A549 (cell line): ENCODE data around the gene AMMECR1. TPM values are rescaled to one million over a fixed set of nuclear protein-coding genes. Genes with fewer than 3 reads are reported as not detected.
"Not testable (repeated sequence)": the region's sequence is repeated elsewhere in the genome, so short reads cannot be mapped to it uniquely, and the experiment has no call there.

ENCODE experiments used
- ATAC-seq, 2 experiments: fragments of 200-7000 bp in 1 of 2; fragments of >200 bp in 1 of 2; cut with Nextera tagmentation in 1 of 2; cut with Tn5 transposase in 1 of 2; 3 replicates each; pipeline versions ENCODE4 v1.8.0 to v1.9.1; 2018 to 2020; ENCODE audit warnings: mild to moderate bottlenecking in 1 of 2, moderate library complexity in 1 of 2
- CTCF ChIA-PET: fragments of 300-600 bp; sonication (Branson Sonifier 250); formaldehyde crosslinking; extraction: SDS; loops from one replicate; lab custom pipeline; 2021; ENCODE audit warnings: antibody characterized with exemption, inconsistent platforms; lab: Yijun Ruan, JAX
- POLR2A ChIA-PET: fragments of 350-600 bp; formaldehyde crosslinking; extraction: SDS; loops from one replicate; lab custom pipeline; 2021; ENCODE audit warnings: antibody characterized with exemption, inconsistent platforms; lab: Yijun Ruan, JAX
- DNase-seq, 2 experiments: peaks; one replicate each; pipeline versions ENCODE4 v3.0.0 to v3.0.0-alpha.2; 2011 to 2016; ENCODE audit warnings: low read depth in 1 of 2, low spot score in 1 of 2
- FAIRE-seq: peaks from 2 replicates; lab custom pipeline; 2011; peaks lifted over from hg19 to GRCh38; lab: Jason Lieb, UNC
- H3K27ac ChIP-seq, 2 experiments: fragments of >200 bp; sonication (Bioruptor Twin); formaldehyde crosslinking; 3 replicates each; pipeline ENCODE4 v1.5.1; 2016 to 2017
- H3K4me1 ChIP-seq: fragments of >200 bp; sonication (Bioruptor Twin); formaldehyde crosslinking; 3 replicates; pipeline ENCODE4 v1.6.1; 2016
- H3K4me2 ChIP-seq: fragments of >200 bp; sonication (Bioruptor Twin); formaldehyde crosslinking; 3 replicates; pipeline ENCODE4 v1.6.1; 2016
- H3K4me3 ChIP-seq: fragments of >200 bp; sonication (Bioruptor Twin); formaldehyde crosslinking; 3 replicates; pipeline ENCODE4 v1.5.1; 2016
- H3K9me3 ChIP-seq: fragments of >200 bp; sonication (Bioruptor Twin); formaldehyde crosslinking; 3 replicates; pipeline ENCODE4 v1.6.1; 2016
- CBX2 ChIP-seq: fragments of 200-600 bp; sonication (generic); IDR thresholded peaks from 2 replicates; pipeline ENCODE4 v1.6.1; 2016; ENCODE audit warnings: low read depth, mild to moderate bottlenecking, borderline replicate concordance
- CEBPB ChIP-seq, 2 experiments: fragments of >200 bp in 1 of 2; sonication (Bioruptor Twin) in 1 of 2; formaldehyde crosslinking in 1 of 2; IDR thresholded peaks; 2 replicates each; pipeline ENCODE4 v1.6.1; 2012 to 2016
- EP300 ChIP-seq, 2 experiments: fragments of >200 bp; sonication (Bioruptor Twin); formaldehyde crosslinking; IDR thresholded peaks; 2 replicates in 1 of 2; 3 replicates in 1 of 2; pipeline ENCODE4 v1.6.1; 2016 to 2017
- FOSL2 ChIP-seq, 2 experiments: fragments of 450-650 bp in 1 of 2; fragments of >200 bp in 1 of 2; sonication (Bioruptor Twin) in 1 of 2; formaldehyde crosslinking; IDR thresholded peaks; 2 replicates each; pipeline versions ENCODE4 v1.5.0 to v1.6.1; 2016 to 2020; ENCODE audit warnings: mild to moderate bottlenecking in 1 of 2, moderate library complexity in 1 of 2
- FOXS1 ChIP-seq: fragments of 250-450 bp; sonication (Bioruptor Pico); IDR thresholded peaks from 2 replicates; pipeline ENCODE4 v1.5.0; 2020; ENCODE audit warnings: mild to moderate bottlenecking, moderate library complexity
- HDAC2 ChIP-seq: fragments of 200-600 bp; sonication (generic); IDR thresholded peaks from 2 replicates; pipeline ENCODE4 v1.6.1; 2016
- KDM1A ChIP-seq: fragments of 200-600 bp; sonication (generic); IDR thresholded peaks from 2 replicates; pipeline ENCODE4 v1.6.1; 2016; ENCODE audit warnings: low read depth, mild to moderate bottlenecking
- POLR2A ChIP-seq: IDR thresholded peaks from 2 replicates; pipeline ENCODE4 v1.6.1; 2012; ENCODE audit warnings: mild to moderate bottlenecking, low read length
- RFX5 ChIP-seq: fragments of 450-650 bp; IDR thresholded peaks from 2 replicates; pipeline ENCODE4 v1.7.1; 2014; ENCODE audit warnings: antibody characterized with exemption, mild to moderate bottlenecking, moderate library complexity
- RNF2 ChIP-seq: fragments of 200-600 bp; sonication (generic); IDR thresholded peaks from 2 replicates; pipeline ENCODE4 v1.6.1; 2016; ENCODE audit warnings: low read depth, mild to moderate bottlenecking, antibody characterized with exemption, moderate library complexity, borderline replicate concordance
- ZC3H11A ChIP-seq: fragments of 450-650 bp; IDR thresholded peaks from 2 replicates; pipeline ENCODE4 v1.6.1; 2014; ENCODE audit warnings: antibody characterized with exemption, mild to moderate bottlenecking
- WGBS: methylation state at CpG from one replicate; pipeline ENCODE4 v1.1.6; 2017; ENCODE audit errors: missing lambda C conversion rate; 5-methylcytosine and 5-hydroxymethylcytosine counted together
- polyA plus RNA-seq, 4 experiments: library from polyadenylated mRNA; depleted of rRNA in 3 of 4; stranded (reverse); fragments of >200 nt; fragmentation: RNase III in 1 of 4; extraction: RNeasy Plus Mini Kit Qiagen cat#74134 plus additional on column Dnase treatment in 1 of 4; gene quantifications; 2 replicates in 3 of 4; 3 replicates in 1 of 4; pipeline ENCODE4 v1.2.3, GENCODE V29; 2011 to 2017
- TF ChIP-seq, protein P1 (sequence below): fragments of >200 bp; sonication (Bioruptor Twin); formaldehyde crosslinking; IDR thresholded peaks from 2 replicates; pipeline ENCODE4 v1.6.1; 2016
- TF ChIP-seq, protein P2 (sequence below): fragments of 450-650 bp; IDR thresholded peaks from 2 replicates; pipeline ENCODE4 v1.6.1; 2014; ENCODE audit warnings: antibody characterized with exemption
- TF ChIP-seq, protein P3 (sequence below): fragments of 250-450 bp; sonication (Bioruptor Pico); IDR thresholded peaks from 2 replicates; pipeline ENCODE4 v1.5.0; 2020; ENCODE audit warnings: low read depth, mild to moderate bottlenecking, moderate library complexity
- TF ChIP-seq, protein P4 (sequence below): fragments of 200-600 bp; sonication (generic); IDR thresholded peaks from 2 replicates; pipeline ENCODE4 v1.6.1; 2016; ENCODE audit warnings: antibody characterized with exemption, mild to moderate bottlenecking, moderate library complexity
- TF ChIP-seq, protein P5 (sequence below): IDR thresholded peaks from 2 replicates; pipeline ENCODE4 v1.6.1; 2012
- TF ChIP-seq, protein P6 (sequence below): IDR thresholded peaks from 2 replicates; pipeline ENCODE4 v1.6.1; 2012

AMMECR1 gene
- polyA plus RNA-seq, 2 of the 4 experiments (the other 2 are of a cell fraction) = 7.9 to 13.7 TPM

DNA sequence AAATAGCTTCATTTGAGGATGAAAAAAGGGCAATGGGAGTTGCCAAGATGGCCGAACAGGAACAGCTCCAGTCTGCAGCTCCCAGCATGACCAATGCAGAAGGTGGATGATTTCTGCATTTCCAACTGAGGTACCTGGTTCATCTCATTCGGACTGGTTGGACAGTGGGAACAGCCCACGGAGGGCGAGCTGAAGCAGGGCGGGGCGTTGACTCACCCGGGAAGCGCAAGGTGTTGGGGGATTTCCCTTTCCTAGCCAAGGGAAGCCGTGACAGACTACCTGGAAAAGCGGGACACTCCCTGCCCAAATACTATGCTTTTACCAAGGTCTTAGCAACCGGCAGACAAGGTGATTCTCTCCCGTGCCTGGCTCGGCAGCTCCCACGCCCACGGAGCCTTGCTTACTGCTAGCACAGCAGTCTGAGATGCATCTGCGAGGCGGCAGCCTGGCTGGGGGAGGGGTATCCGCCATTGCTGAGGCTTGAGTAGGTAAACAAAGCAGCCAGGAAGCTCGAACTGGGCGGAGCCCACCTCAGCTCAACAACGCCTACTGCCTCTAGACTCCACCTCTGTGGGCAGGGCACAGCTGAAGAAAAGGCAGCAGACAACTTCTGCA lies 88.3 kb downstream of the AMMECR1 start:
- ATAC-seq = peak in 1 of 2 experiments; percentile 70; a peak in 3 of 6 replicates
- not testable (repeated sequence) for TF ChIP-seq FOSL2 (IDR thresholded peaks at IDR 0.05)
- TF ChIP-seq FOSL2 (CRISPR knock-in tag; IDR thresholded peaks at IDR 0.05) = 0 out of 2 replicates have a peak, but pooled peaks have one; percentile 15
- TF ChIP-seq, all 56 proteins: peak for 1; not testable (repeated sequence) for 55
- peak; percentile 63 for FAIRE-seq
- CTCF ChIA-PET, H3K9me3 ChIP-seq, H3K4me1 ChIP-seq: not testable (repeated sequence)
- POLR2A ChIA-PET = interaction anchor here (0.8 to 1.0 kb wide), 2 partner anchors 10 to 15 kb away, joined by 3 read pairs; no protein-coding TSS in a partner anchor
- H3K4me3 ChIP-seq = peak overlapping the region; percentile 56
- DNase-seq = peak in 1 of 2 experiments; percentile 68
- under 1% methylated on average over 18 of the region's 21 CpGs for WGBS
- peak overlapping the region; percentile 78 to 88 for H3K27ac ChIP-seq
- H3K4me2 ChIP-seq = peak overlapping the region; percentile 77

DNA sequence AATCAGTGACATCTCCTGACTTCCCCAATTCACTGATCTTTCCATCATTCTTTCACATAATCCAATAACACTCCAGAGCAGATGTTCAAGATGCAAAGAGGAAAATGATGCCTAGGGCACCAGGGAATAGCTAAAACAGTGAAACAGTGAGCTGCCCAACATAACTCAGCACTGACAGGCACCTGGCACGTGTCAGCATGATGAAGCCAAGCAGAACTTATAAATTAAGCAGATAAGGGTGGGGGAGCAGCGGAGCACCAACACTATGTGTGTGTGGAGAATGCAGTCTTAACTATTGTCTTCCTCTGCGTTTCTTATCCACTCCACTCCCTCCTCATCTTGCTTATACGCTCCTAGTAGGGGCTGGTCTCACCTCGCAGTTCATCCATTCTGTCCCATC lies 89.4 kb downstream of the AMMECR1 start:
- 0 out of 3 replicates have a peak, but pooled peaks cover 10% of the 10 kb centered on the region for H3K4me1 ChIP-seq
- FAIRE-seq = no peak
- no peak overlapping the region for H3K27ac ChIP-seq
- H3K4me2 ChIP-seq = no peak overlapping the region; the same call in 1 of the 3 replicates
- POLR2A ChIA-PET = no interaction called here
- ATAC-seq = no peak
- CTCF ChIA-PET = no interaction called here
- H3K4me3 ChIP-seq = no peak overlapping the region
- no peaks in the 10 kb centered on the region; the same call in 2 of the 3 replicates for H3K9me3 ChIP-seq
- 95% methylated on average over 5 of the region's 5 CpGs for WGBS
- TF ChIP-seq ZC3H11A = no peak
- TF ChIP-seq, protein P1, sequence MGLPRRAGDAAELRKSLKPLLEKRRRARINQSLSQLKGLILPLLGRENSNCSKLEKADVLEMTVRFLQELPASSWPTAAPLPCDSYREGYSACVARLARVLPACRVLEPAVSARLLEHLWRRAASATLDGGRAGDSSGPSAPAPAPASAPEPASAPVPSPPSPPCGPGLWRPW = no peak
- no peak for TF ChIP-seq RNF2
- no peak for TF ChIP-seq RFX5
- no peak for TF ChIP-seq KDM1A
- TF ChIP-seq, protein P2, sequence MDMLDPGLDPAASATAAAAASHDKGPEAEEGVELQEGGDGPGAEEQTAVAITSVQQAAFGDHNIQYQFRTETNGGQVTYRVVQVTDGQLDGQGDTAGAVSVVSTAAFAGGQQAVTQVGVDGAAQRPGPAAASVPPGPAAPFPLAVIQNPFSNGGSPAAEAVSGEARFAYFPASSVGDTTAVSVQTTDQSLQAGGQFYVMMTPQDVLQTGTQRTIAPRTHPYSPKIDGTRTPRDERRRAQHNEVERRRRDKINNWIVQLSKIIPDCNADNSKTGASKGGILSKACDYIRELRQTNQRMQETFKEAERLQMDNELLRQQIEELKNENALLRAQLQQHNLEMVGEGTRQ = no peak
- TF ChIP-seq CBX2 = no peak
- TF ChIP-seq, protein P3, sequence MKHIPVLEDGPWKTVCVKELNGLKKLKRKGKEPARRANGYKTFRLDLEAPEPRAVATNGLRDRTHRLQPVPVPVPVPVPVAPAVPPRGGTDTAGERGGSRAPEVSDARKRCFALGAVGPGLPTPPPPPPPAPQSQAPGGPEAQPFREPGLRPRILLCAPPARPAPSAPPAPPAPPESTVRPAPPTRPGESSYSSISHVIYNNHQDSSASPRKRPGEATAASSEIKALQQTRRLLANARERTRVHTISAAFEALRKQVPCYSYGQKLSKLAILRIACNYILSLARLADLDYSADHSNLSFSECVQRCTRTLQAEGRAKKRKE (CRISPR knock-in tag) = no peak
- TF ChIP-seq HDAC2 = no peak
- TF ChIP-seq, protein P4, sequence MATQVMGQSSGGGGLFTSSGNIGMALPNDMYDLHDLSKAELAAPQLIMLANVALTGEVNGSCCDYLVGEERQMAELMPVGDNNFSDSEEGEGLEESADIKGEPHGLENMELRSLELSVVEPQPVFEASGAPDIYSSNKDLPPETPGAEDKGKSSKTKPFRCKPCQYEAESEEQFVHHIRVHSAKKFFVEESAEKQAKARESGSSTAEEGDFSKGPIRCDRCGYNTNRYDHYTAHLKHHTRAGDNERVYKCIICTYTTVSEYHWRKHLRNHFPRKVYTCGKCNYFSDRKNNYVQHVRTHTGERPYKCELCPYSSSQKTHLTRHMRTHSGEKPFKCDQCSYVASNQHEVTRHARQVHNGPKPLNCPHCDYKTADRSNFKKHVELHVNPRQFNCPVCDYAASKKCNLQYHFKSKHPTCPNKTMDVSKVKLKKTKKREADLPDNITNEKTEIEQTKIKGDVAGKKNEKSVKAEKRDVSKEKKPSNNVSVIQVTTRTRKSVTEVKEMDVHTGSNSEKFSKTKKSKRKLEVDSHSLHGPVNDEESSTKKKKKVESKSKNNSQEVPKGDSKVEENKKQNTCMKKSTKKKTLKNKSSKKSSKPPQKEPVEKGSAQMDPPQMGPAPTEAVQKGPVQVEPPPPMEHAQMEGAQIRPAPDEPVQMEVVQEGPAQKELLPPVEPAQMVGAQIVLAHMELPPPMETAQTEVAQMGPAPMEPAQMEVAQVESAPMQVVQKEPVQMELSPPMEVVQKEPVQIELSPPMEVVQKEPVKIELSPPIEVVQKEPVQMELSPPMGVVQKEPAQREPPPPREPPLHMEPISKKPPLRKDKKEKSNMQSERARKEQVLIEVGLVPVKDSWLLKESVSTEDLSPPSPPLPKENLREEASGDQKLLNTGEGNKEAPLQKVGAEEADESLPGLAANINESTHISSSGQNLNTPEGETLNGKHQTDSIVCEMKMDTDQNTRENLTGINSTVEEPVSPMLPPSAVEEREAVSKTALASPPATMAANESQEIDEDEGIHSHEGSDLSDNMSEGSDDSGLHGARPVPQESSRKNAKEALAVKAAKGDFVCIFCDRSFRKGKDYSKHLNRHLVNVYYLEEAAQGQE = no peak
- TF ChIP-seq, all 56 proteins: peak for 0
- DNase-seq = no peak

DNA sequence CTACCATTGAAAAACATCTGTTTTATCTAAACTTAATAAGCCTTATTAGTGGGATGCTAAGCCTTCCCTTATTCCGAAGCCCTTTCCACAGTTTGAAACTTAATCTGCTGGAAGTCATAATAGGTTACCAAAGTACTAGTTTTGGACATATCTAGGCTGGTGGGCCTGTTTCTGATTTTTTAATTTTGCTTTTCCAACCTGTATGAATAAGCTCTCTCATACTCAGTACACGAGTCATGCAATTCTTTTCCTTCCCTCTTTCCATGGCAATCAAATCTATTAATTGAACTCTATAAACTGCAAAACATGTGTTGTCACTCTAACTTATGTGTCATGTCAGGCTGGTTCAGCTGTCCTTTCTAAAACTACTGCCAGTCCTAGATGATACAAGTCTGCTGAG lies 91.0 kb downstream of the AMMECR1 start:
- FAIRE-seq (no peak), ATAC-seq (no peak), DNase-seq (no peak)
- Histone ChIP-seq H3K4me2 (no peak overlapping the region), H3K4me1 (0 out of 3 replicates have a peak, but pooled peaks cover 10% of the 10 kb centered on the region), H3K4me3 (no peak overlapping the region), H3K9me3 (no peaks in the 10 kb centered on the region; the same call in 2 of the 3 replicates), H3K27ac (no peak overlapping the region)
- ChIA-PET POLR2A (no interaction called here), CTCF (interaction anchor here (0.7 to 1.7 kb wide), 2 partner anchors 13 to 181 kb away, joined by 3 to 9 read pairs; no protein-coding TSS in a partner anchor)
- TF ChIP-seq FOXS1 (CRISPR knock-in tag) (no peak), CEBPB (IDR thresholded peaks at IDR 0.05) (no peak), POLR2A (no peak), EP300 (IDR thresholded peaks at IDR 0.05) (no peak)
- TF ChIP-seq, protein P5, sequence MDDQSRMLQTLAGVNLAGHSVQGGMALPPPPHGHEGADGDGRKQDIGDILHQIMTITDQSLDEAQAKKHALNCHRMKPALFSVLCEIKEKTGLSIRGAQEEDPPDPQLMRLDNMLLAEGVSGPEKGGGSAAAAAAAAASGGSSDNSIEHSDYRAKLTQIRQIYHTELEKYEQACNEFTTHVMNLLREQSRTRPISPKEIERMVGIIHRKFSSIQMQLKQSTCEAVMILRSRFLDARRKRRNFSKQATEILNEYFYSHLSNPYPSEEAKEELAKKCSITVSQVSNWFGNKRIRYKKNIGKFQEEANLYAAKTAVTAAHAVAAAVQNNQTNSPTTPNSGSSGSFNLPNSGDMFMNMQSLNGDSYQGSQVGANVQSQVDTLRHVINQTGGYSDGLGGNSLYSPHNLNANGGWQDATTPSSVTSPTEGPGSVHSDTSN = no peak
- TF ChIP-seq, protein P6, sequence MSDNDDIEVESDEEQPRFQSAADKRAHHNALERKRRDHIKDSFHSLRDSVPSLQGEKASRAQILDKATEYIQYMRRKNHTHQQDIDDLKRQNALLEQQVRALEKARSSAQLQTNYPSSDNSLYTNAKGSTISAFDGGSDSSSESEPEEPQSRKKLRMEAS = no peak
- TF ChIP-seq, protein P1 = no peak
- 84% methylated on average over 2 of the region's 2 CpGs for WGBS
